Panc1 (cell line): ENCODE measurements around the gene NTRK3.

ENCODE experiments used
- POLR2AphosphoS5 ChIP-seq: IDR thresholded peaks from 2 replicates; pipeline ENCODE4 v1.6.1; 2012; ENCODE audit warnings: mild to moderate bottlenecking, low read depth, low read length, moderate library complexity
- SIN3A ChIP-seq: IDR thresholded peaks from 2 replicates; pipeline ENCODE4 v1.6.1; 2012; ENCODE audit warnings: low read depth, mild to moderate bottlenecking, low read length, moderate library complexity, borderline replicate concordance; ENCODE audit not compliant: insufficient read depth
- TF ChIP-seq, protein P1 (sequence below): fragments of 450-650 bp; IDR thresholded peaks from 2 replicates; pipeline ENCODE4 v1.5.1; 2017; ENCODE audit warnings: mild to moderate bottlenecking
- TF ChIP-seq, protein P2 (sequence below), 2 experiments: IDR thresholded peaks; 2 replicates each; pipeline ENCODE4 v1.6.1; 2011 to 2012; ENCODE audit warnings: low read depth in 2 of 2, control low read depth in 1 of 2, low read length in 1 of 2, mild to moderate bottlenecking in 1 of 2, moderate library complexity in 1 of 2; ENCODE audit not compliant: insufficient read depth in 1 of 2

DNA sequence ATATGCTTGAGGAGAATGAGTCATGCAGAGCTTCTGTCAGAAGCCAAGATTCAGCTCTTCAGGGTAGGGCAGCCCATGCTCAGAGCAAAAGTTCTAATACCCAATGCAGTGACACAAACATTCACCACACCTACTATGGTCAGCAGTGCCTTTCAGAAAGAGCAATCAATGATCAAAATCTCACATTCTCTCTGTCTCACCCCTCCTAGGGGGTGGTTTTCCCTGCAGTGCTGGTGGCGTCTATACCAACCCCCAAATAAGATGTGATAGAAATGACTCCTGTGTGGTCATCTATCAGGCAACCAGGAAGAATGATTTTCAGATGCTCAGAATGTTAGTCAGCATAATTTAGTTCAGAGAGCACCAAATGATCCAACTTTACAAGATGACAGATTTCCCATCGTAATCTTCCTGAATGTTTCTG lies 385.3 kb downstream of the NTRK3 start:
- TF ChIP-seq, protein P1, sequence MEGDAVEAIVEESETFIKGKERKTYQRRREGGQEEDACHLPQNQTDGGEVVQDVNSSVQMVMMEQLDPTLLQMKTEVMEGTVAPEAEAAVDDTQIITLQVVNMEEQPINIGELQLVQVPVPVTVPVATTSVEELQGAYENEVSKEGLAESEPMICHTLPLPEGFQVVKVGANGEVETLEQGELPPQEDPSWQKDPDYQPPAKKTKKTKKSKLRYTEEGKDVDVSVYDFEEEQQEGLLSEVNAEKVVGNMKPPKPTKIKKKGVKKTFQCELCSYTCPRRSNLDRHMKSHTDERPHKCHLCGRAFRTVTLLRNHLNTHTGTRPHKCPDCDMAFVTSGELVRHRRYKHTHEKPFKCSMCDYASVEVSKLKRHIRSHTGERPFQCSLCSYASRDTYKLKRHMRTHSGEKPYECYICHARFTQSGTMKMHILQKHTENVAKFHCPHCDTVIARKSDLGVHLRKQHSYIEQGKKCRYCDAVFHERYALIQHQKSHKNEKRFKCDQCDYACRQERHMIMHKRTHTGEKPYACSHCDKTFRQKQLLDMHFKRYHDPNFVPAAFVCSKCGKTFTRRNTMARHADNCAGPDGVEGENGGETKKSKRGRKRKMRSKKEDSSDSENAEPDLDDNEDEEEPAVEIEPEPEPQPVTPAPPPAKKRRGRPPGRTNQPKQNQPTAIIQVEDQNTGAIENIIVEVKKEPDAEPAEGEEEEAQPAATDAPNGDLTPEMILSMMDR: no peak
- TF ChIP-seq POLR2AphosphoS5: no peak
- TF ChIP-seq, protein P2, sequence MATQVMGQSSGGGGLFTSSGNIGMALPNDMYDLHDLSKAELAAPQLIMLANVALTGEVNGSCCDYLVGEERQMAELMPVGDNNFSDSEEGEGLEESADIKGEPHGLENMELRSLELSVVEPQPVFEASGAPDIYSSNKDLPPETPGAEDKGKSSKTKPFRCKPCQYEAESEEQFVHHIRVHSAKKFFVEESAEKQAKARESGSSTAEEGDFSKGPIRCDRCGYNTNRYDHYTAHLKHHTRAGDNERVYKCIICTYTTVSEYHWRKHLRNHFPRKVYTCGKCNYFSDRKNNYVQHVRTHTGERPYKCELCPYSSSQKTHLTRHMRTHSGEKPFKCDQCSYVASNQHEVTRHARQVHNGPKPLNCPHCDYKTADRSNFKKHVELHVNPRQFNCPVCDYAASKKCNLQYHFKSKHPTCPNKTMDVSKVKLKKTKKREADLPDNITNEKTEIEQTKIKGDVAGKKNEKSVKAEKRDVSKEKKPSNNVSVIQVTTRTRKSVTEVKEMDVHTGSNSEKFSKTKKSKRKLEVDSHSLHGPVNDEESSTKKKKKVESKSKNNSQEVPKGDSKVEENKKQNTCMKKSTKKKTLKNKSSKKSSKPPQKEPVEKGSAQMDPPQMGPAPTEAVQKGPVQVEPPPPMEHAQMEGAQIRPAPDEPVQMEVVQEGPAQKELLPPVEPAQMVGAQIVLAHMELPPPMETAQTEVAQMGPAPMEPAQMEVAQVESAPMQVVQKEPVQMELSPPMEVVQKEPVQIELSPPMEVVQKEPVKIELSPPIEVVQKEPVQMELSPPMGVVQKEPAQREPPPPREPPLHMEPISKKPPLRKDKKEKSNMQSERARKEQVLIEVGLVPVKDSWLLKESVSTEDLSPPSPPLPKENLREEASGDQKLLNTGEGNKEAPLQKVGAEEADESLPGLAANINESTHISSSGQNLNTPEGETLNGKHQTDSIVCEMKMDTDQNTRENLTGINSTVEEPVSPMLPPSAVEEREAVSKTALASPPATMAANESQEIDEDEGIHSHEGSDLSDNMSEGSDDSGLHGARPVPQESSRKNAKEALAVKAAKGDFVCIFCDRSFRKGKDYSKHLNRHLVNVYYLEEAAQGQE (IDR thresholded peaks at IDR 0.05; ENCODE audit: insufficient read depth in 1 of 2, low read depth in 2 of 2, low read length in 1 of 2): no peak
- TF ChIP-seq SIN3A: no peak
